Mesendoderm (in vitro differentiated cells): ENCODE data around the gene NAA15.

Experiments used
- DNase-seq: peaks from one replicate; pipeline ENCODE4 v3.0.0; 2013
- H2AK5ac ChIP-seq: 2 replicates; pipeline ENCODE4 v1.6.1; 2013; ENCODE audit warnings: low read length, inconsistent platforms
- H2BK120ac ChIP-seq: 2 replicates; pipeline ENCODE4 v1.6.1; 2013; ENCODE audit warnings: low read depth, mild to moderate bottlenecking, low read length, moderate library complexity, mixed read lengths
- H2BK15ac ChIP-seq: replicated peaks from 2 replicates; pipeline ENCODE4 v1.6.1; 2013; ENCODE audit warnings: low read depth, mild to moderate bottlenecking, moderate library complexity
- H2BK5ac ChIP-seq: 2 replicates; pipeline ENCODE4 v1.6.1; 2013; ENCODE audit warnings: low read length, inconsistent platforms
- H3K18ac ChIP-seq: 2 replicates; pipeline ENCODE4 v1.6.1; 2013; ENCODE audit warnings: mild to moderate bottlenecking, low read length, mixed read lengths
- H3K23ac ChIP-seq: one replicate; pipeline ENCODE4 v1.6.1; 2013; ENCODE audit warnings: low read length
- H3K27ac ChIP-seq: 2 replicates; pipeline ENCODE4 v1.5.1; 2013; ENCODE audit warnings: low read depth, mild to moderate bottlenecking, inconsistent platforms, low read length, moderate library complexity
- H3K27me3 ChIP-seq: 2 replicates; pipeline ENCODE4 v1.6.1; 2013; ENCODE audit warnings: low read length, control low read depth, mild to moderate bottlenecking, inconsistent platforms; ENCODE audit not compliant: insufficient read depth, poor library complexity
- H3K36me3 ChIP-seq: 2 replicates; pipeline ENCODE4 v1.6.1; 2013; ENCODE audit warnings: low read length, inconsistent platforms; ENCODE audit not compliant: control insufficient read depth, insufficient read depth
- H3K4ac ChIP-seq: one replicate; pipeline ENCODE4 v1.6.1; 2013; ENCODE audit warnings: low read depth, mild to moderate bottlenecking, low read length, moderate library complexity
- H3K4me1 ChIP-seq: 2 replicates; pipeline ENCODE4 v1.6.1; 2013; ENCODE audit warnings: low read depth, low read length, inconsistent platforms; ENCODE audit not compliant: control insufficient read depth
- H3K4me2 ChIP-seq: 2 replicates; pipeline ENCODE4 v1.6.1; 2013; ENCODE audit warnings: low read length
- H3K4me3 ChIP-seq: 2 replicates; pipeline ENCODE4 v1.5.1; 2013; ENCODE audit warnings: mild to moderate bottlenecking, low read length
- H3K56ac ChIP-seq: one replicate; pipeline ENCODE4 v1.6.1; 2013; ENCODE audit warnings: low read length
- H3K79me1 ChIP-seq: 2 replicates; pipeline ENCODE4 v1.6.1; 2013; ENCODE audit warnings: low read length, inconsistent platforms
- H3K79me2 ChIP-seq: 2 replicates; pipeline ENCODE4 v1.6.1; 2013; ENCODE audit warnings: mild to moderate bottlenecking, low read length; ENCODE audit not compliant: control insufficient read depth, insufficient read depth
- H3K9ac ChIP-seq: 2 replicates; pipeline ENCODE4 v1.6.1; 2013; ENCODE audit warnings: low read length, inconsistent platforms
- H4K5ac ChIP-seq: one replicate; pipeline ENCODE4 v1.6.1; 2013; ENCODE audit warnings: low read length
- H4K8ac ChIP-seq: one replicate; pipeline ENCODE4 v1.6.1; 2013; ENCODE audit warnings: low read depth, mild to moderate bottlenecking, control low read depth, low read length, moderate library complexity
- WGBS: extraction: QIAGEN DNeasy Blood & Tissue Kit; methylation state at CpG from one replicate; pipeline ENCODE4 v1.1.7; 2013; ENCODE audit warnings: low lambda C conversion rate, missing lambda C conversion rate; ENCODE audit not compliant: insufficient coverage; ENCODE audit errors: extremely low coverage; 5-methylcytosine and 5-hydroxymethylcytosine counted together

NAA15 gene

GRCh38 chr4:139286186-139286698 lies 15.1 kb upstream of the NAA15 start:
- H2BK5ac ChIP-seq: no peak overlapping the region
- no peak overlapping the region for H4K8ac ChIP-seq
- no peaks in the 10 kb centered on the region for H3K79me2 ChIP-seq
- H3K9ac ChIP-seq: no peak overlapping the region
- H2AK5ac ChIP-seq: no peak overlapping the region
- no peak overlapping the region for H2BK120ac ChIP-seq
- no peak overlapping the region for H4K5ac ChIP-seq
- H3K56ac ChIP-seq: no peak overlapping the region
- no peak overlapping the region for H3K4me3 ChIP-seq
- H2BK15ac ChIP-seq: no peak overlapping the region
- H3K27me3 ChIP-seq: no peaks in the 10 kb centered on the region
- H3K4me1 ChIP-seq: no peaks in the 10 kb centered on the region
- H3K79me1 ChIP-seq: no peaks in the 10 kb centered on the region
- H3K27ac ChIP-seq: no peak overlapping the region
- no peak overlapping the region for H3K4ac ChIP-seq
- H3K23ac ChIP-seq: no peak overlapping the region
- no peaks in the 10 kb centered on the region for H3K36me3 ChIP-seq
- H3K4me2 ChIP-seq: no peak overlapping the region
- H3K18ac ChIP-seq: no peak overlapping the region
- WGBS: no CpG with 5 or more reads among the region's 7 CpGs
- no peak for DNase-seq

- Histone ChIP-seq H3K23ac (peak overlapping the region; percentile 80), H3K56ac (peak overlapping the region; percentile 94), H3K27ac (no peak overlapping the region), H2AK5ac (no peak overlapping the region), H4K5ac (no peak overlapping the region), H4K8ac (no peak overlapping the region), H3K4me2 (peak overlapping the region; percentile 59), H3K4me3 (peak overlapping the region; percentile 72), H2BK120ac (no peak overlapping the region), H2BK5ac (no peak overlapping the region), H3K9ac (peak overlapping the region; percentile 88), H3K4me1 (no peaks in the 10 kb centered on the region), H3K27me3 (no peaks in the 10 kb centered on the region), H3K79me2 (peaks cover 1% of the 10 kb centered on the region), H3K36me3 (no peaks in the 10 kb centered on the region), H3K4ac (no peak overlapping the region), H3K79me1 (no peaks in the 10 kb centered on the region), H2BK15ac (no peak overlapping the region), H3K18ac (peak overlapping the region; percentile 57)
- peak; percentile 94 for DNase-seq
- no CpG with 5 or more reads among the region's 51 CpGs for WGBS
Observed at GRCh38 chr4:139295206-139295941, 5.9 kb upstream of the NAA15 start.

- no peaks in the 10 kb centered on the region for H3K27me3 ChIP-seq
- no peak overlapping the region for H4K5ac ChIP-seq
Observed at GRCh38 chr4:139295942-139296299, 5.4 kb upstream of the NAA15 start.

GRCh38 chr4:139297001-139297410 lies 4.3 kb upstream of the NAA15 start:
- no peaks in the 10 kb centered on the region for H3K27me3 ChIP-seq
- H2BK15ac ChIP-seq: no peak overlapping the region
- no peaks in the 10 kb centered on the region for H3K36me3 ChIP-seq
- no peak overlapping the region for H3K56ac ChIP-seq
- no peak overlapping the region for H3K4ac ChIP-seq
- no peak overlapping the region for H3K23ac ChIP-seq
- H3K4me2 ChIP-seq: no peak overlapping the region
- no peak overlapping the region for H2BK5ac ChIP-seq
- no peak overlapping the region for H2BK120ac ChIP-seq
- H3K4me1 ChIP-seq: no peaks in the 10 kb centered on the region
- no CpG with 5 or more reads among the region's 2 CpGs for WGBS
- no peak overlapping the region for H3K27ac ChIP-seq
- peaks cover 8% of the 10 kb centered on the region for H3K79me2 ChIP-seq
- no peak overlapping the region for H3K9ac ChIP-seq
- no peaks in the 10 kb centered on the region for H3K79me1 ChIP-seq
- no peak overlapping the region for H4K8ac ChIP-seq
- H3K4me3 ChIP-seq: no peak overlapping the region
- no peak for DNase-seq
- no peak overlapping the region for H3K18ac ChIP-seq
- no peak overlapping the region for H4K5ac ChIP-seq
- H2AK5ac ChIP-seq: no peak overlapping the region

More at GRCh38 chr4:139295942-139296299, 5.4 kb upstream of the NAA15 start:
- Histone ChIP-seq H3K56ac (no peak overlapping the region), H2AK5ac (no peak overlapping the region), H3K79me2 (peaks cover 1% of the 10 kb centered on the region), H3K4me1 (no peaks in the 10 kb centered on the region), H3K4me3 (no peak overlapping the region), H3K9ac (no peak overlapping the region), H2BK15ac (no peak overlapping the region), H3K79me1 (no peaks in the 10 kb centered on the region), H2BK5ac (no peak overlapping the region), H3K27ac (no peak overlapping the region), H3K23ac (no peak overlapping the region), H3K4ac (no peak overlapping the region), H3K18ac (no peak overlapping the region), H2BK120ac (no peak overlapping the region), H3K4me2 (no peak overlapping the region), H4K8ac (no peak overlapping the region), H3K36me3 (no peaks in the 10 kb centered on the region)
- no CpG with 5 or more reads among the region's 6 CpGs for WGBS
- DNase-seq: no peak

- H3K27me3 ChIP-seq: no peaks in the 10 kb centered on the region
- no peak overlapping the region for H3K56ac ChIP-seq
- H2BK120ac ChIP-seq: no peak overlapping the region
- H3K4ac ChIP-seq: no peak overlapping the region
- H2AK5ac ChIP-seq: no peak overlapping the region
- no peak overlapping the region for H2BK5ac ChIP-seq
- no peak overlapping the region for H3K23ac ChIP-seq
- no peak overlapping the region for H3K9ac ChIP-seq
- WGBS: no CpG with 5 or more reads among the region's 1 CpG
- no peak overlapping the region for H4K5ac ChIP-seq
- H3K36me3 ChIP-seq: peaks cover under 1% of the 10 kb centered on the region
- peaks cover under 1% of the 10 kb centered on the region for H3K79me1 ChIP-seq
- no peak overlapping the region for H3K4me3 ChIP-seq
- no peak overlapping the region for H3K4me2 ChIP-seq
- no peak overlapping the region for H3K18ac ChIP-seq
- no peak overlapping the region for H2BK15ac ChIP-seq
- H3K4me1 ChIP-seq: no peaks in the 10 kb centered on the region
- no peak for DNase-seq
- no peak overlapping the region for H4K8ac ChIP-seq
- H3K27ac ChIP-seq: no peak overlapping the region
- H3K79me2 ChIP-seq: peaks cover 30% of the 10 kb centered on the region
Observed at GRCh38 chr4:139299536-139299935, 1.8 kb upstream of the NAA15 start.
